ENCODE results near the gene ARVCF. TPM values are rescaled to one million over a fixed set of nuclear protein-coding genes. Genes with fewer than 3 reads are reported as not detected.

The ARVCF gene
- polyA plus RNA-seq, 1 experiment, result 5.6 TPM

GRCh38 chr22:19996694-19997384 is 19.8 kb downstream of the ARVCF start:
- CTCF ChIA-PET, result interaction anchor here (1.5 kb wide), 1 partner anchor 27 kb away, joined by 3 read pairs; no protein-coding TSS in a partner anchor
- no peak overlapping the region for H3K27ac ChIP-seq (ENCODE audit: low read depth, low read length)
- no peak for TF ChIP-seq CTCF (IDR thresholded peaks at IDR 0.05; ENCODE audit: low read depth, low read length)

GRCh38 chr22:19995611-19996339 is 20.8 kb downstream of the ARVCF start:
- peaks cover 2% of the 10 kb centered on the region for H3K27me3 ChIP-seq (ENCODE audit: control insufficient read depth, insufficient read depth, low read length)
- H3K4me3 ChIP-seq (ENCODE audit: low read depth, low read length), result no peak overlapping the region
- DNase-seq (ENCODE audit: low read depth, low spot score), result no peak
- no peak for TF ChIP-seq CTCF (IDR thresholded peaks at IDR 0.05; ENCODE audit: low read depth, low read length)
- CTCF ChIA-PET, result interaction anchor here (1.1 to 1.5 kb wide), 2 partner anchors 18 to 26 kb away, joined by 3 read pairs; no protein-coding TSS in a partner anchor
- POLR2A ChIA-PET, result no interaction called here
- peaks cover 2% of the 10 kb centered on the region for H3K9me3 ChIP-seq (ENCODE audit: control insufficient read depth, insufficient read depth, low read length)
- peak overlapping the region; percentile 21 for H3K27ac ChIP-seq (ENCODE audit: low read depth, low read length)

More at GRCh38 chr22:19996694-19997384, 19.8 kb downstream of the ARVCF start:
- Histone ChIP-seq H3K4me3 (ENCODE audit: low read depth, low read length) (no peak overlapping the region), H3K27me3 (ENCODE audit: control insufficient read depth, insufficient read depth, low read length) (peaks cover 2% of the 10 kb centered on the region), H3K9me3 (ENCODE audit: control insufficient read depth, insufficient read depth, low read length) (peaks cover 7% of the 10 kb centered on the region)
- POLR2A ChIA-PET, result no interaction called here
- no peak for DNase-seq (ENCODE audit: low read depth, low spot score)

GRCh38 chr22:19994851-19995610 is 21.6 kb downstream of the ARVCF start:
- Histone ChIP-seq H3K27ac (ENCODE audit: low read depth, low read length) (peak overlapping the region; percentile 21), H3K4me3 (ENCODE audit: low read depth, low read length) (no peak overlapping the region), H3K27me3 (ENCODE audit: control insufficient read depth, insufficient read depth, low read length) (peaks cover 2% of the 10 kb centered on the region), H3K9me3 (ENCODE audit: control insufficient read depth, insufficient read depth, low read length) (no peaks in the 10 kb centered on the region; the same call in 1 of the 2 replicates)
- no peak for TF ChIP-seq CTCF (IDR thresholded peaks at IDR 0.05; ENCODE audit: low read depth, low read length)
- DNase-seq (ENCODE audit: low read depth, low spot score), result no peak
- CTCF ChIA-PET, result interaction anchor here (1.1 to 1.5 kb wide), 2 partner anchors 18 to 25 kb away, joined by 3 read pairs; no protein-coding TSS in a partner anchor
- POLR2A ChIA-PET, result interaction anchor here (0.5 kb wide), 1 partner anchor 62 kb away, joined by 3 read pairs; no protein-coding TSS in a partner anchor

- TF ChIP-seq CTCF (IDR thresholded peaks at IDR 0.05; ENCODE audit: low read depth, low read length), result no peak
- Histone ChIP-seq H3K27me3 (ENCODE audit: control insufficient read depth, insufficient read depth, low read length) (peaks cover 2% of the 10 kb centered on the region), H3K27ac (ENCODE audit: low read depth, low read length) (no peak overlapping the region), H3K9me3 (ENCODE audit: control insufficient read depth, insufficient read depth, low read length) (no peaks in the 10 kb centered on the region), H3K4me3 (ENCODE audit: low read depth, low read length) (no peak overlapping the region)
- ChIA-PET CTCF (no interaction called here), POLR2A (no interaction called here)
- no peak for DNase-seq (ENCODE audit: low read depth, low spot score)
Observed at GRCh38 chr22:19993926-19994325, 22.7 kb downstream of the ARVCF start.

Data from AG04450 (cell line).